SK-N-SH treated with all-trans-retinoic acid at 6 μM for 48 hours (cell line): ENCODE measurements around the gene ZNF473.
"Not testable (repeated sequence)": the region's sequence is repeated elsewhere in the genome, so short reads cannot be mapped to it uniquely, and the experiment has no call there.

Source experiments
- ARNTL ChIP-seq: fragments of 450-650 bp; formaldehyde crosslinking; IDR thresholded peaks from 2 replicates; pipeline ENCODE4 v1.5.0; 2020; ENCODE audit warnings: low read depth, mild to moderate bottlenecking, moderate library complexity, borderline replicate concordance
- BACH2 ChIP-seq: fragments of 250-450 bp; sonication (Bioruptor Pico); IDR thresholded peaks from 2 replicates; pipeline ENCODE4 v1.9.0; 2021; ENCODE audit warnings: mild to moderate bottlenecking, borderline replicate concordance
- RARB ChIP-seq: fragments of 250-450 bp; sonication (Bioruptor Pico); IDR thresholded peaks from 2 replicates; pipeline ENCODE4 v1.8.0; 2021; ENCODE audit warnings: mild to moderate bottlenecking, moderate library complexity
- ZFP3 ChIP-seq: fragments of 250-450 bp; sonication (Bioruptor Pico); IDR thresholded peaks from 2 replicates; pipeline ENCODE4 v1.5.0; 2020; ENCODE audit warnings: mild to moderate bottlenecking, moderate library complexity
- ZNF8 ChIP-seq: fragments of 450-650 bp; formaldehyde crosslinking; IDR thresholded peaks from 2 replicates; pipeline ENCODE4 v1.5.0; 2020; ENCODE audit warnings: mild to moderate bottlenecking, moderate library complexity
- TF ChIP-seq, protein P1 (sequence below): fragments of 250-450 bp; sonication (Bioruptor Pico); IDR thresholded peaks from 2 replicates; pipeline ENCODE4 v1.5.1; 2020; ENCODE audit warnings: low read depth, mild to moderate bottlenecking, moderate library complexity
- TF ChIP-seq, protein P2 (sequence below): fragments of 250-450 bp; sonication (Bioruptor Pico); IDR thresholded peaks from 2 replicates; pipeline ENCODE4 v1.8.0; 2020; ENCODE audit warnings: mild to moderate bottlenecking, moderate library complexity, borderline replicate concordance

DNA sequence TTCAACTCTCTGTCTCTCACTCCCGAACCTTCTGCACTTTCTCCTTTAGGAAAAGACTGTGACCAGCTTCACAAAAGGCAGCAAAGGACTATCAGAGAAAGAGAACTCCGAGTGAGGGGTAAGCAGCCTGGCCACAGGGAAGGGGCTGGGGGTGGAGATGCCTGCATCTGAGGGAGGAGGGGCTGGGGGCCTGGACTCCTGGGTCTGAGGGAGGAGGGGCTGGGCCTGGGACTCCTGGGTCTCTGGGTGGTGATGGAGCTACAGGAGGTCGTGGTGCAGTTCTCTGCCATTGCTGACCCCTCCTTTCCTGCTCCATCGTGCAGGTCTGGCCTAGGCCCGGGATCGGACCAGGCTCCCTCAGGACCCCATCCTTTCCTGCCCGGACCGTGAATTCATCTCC lies 49.3 kb downstream of the ZNF473 start:
- TF ChIP-seq, protein P1, sequence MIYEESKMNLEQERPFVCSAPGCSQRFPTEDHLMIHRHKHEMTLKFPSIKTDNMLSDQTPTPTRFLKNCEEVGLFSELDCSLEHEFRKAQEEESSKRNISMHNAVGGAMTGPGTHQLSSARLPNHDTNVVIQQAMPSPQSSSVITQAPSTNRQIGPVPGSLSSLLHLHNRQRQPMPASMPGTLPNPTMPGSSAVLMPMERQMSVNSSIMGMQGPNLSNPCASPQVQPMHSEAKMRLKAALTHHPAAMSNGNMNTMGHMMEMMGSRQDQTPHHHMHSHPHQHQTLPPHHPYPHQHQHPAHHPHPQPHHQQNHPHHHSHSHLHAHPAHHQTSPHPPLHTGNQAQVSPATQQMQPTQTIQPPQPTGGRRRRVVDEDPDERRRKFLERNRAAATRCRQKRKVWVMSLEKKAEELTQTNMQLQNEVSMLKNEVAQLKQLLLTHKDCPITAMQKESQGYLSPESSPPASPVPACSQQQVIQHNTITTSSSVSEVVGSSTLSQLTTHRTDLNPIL (CRISPR knock-in tag), result not testable (repeated sequence)
- TF ChIP-seq ZFP3, RARB, ZNF8, ARNTL, BACH2 (CRISPR knock-in tag): not testable (repeated sequence)
- TF ChIP-seq, protein P2, sequence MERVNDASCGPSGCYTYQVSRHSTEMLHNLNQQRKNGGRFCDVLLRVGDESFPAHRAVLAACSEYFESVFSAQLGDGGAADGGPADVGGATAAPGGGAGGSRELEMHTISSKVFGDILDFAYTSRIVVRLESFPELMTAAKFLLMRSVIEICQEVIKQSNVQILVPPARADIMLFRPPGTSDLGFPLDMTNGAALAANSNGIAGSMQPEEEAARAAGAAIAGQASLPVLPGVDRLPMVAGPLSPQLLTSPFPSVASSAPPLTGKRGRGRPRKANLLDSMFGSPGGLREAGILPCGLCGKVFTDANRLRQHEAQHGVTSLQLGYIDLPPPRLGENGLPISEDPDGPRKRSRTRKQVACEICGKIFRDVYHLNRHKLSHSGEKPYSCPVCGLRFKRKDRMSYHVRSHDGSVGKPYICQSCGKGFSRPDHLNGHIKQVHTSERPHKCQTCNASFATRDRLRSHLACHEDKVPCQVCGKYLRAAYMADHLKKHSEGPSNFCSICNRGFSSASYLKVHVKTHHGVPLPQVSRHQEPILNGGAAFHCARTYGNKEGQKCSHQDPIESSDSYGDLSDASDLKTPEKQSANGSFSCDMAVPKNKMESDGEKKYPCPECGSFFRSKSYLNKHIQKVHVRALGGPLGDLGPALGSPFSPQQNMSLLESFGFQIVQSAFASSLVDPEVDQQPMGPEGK (CRISPR knock-in tag), result not testable (repeated sequence)
